BLaER1 (cell line): Measurements from ENCODE around the gene LPCAT3.

Source experiments
- H3K27ac ChIP-seq: shearing (Covaris generic); formaldehyde crosslinking; 2 replicates; pipeline ENCODE4 v1.8.1; 2022
- H3K27me3 ChIP-seq: shearing (Covaris generic); formaldehyde crosslinking; 2 replicates; pipeline ENCODE4 v1.8.1; 2022
- H3K36me3 ChIP-seq: shearing (Covaris generic); formaldehyde crosslinking; 2 replicates; pipeline ENCODE4 v1.8.1; 2022
- H3K4me1 ChIP-seq: shearing (Covaris generic); formaldehyde crosslinking; 2 replicates; pipeline ENCODE4 v1.8.1; 2022
- H3K4me2 ChIP-seq: shearing (Covaris generic); formaldehyde crosslinking; 2 replicates; pipeline ENCODE4 v1.8.1; 2022
- H3K4me3 ChIP-seq: shearing (Covaris generic); formaldehyde crosslinking; 2 replicates; pipeline ENCODE4 v1.8.1; 2022
- H3K9ac ChIP-seq: shearing (Covaris generic); formaldehyde crosslinking; 2 replicates; pipeline ENCODE4 v1.8.1; 2022
- H3K9me3 ChIP-seq: shearing (Covaris generic); formaldehyde crosslinking; 2 replicates; pipeline ENCODE4 v1.8.1; 2022
- H4K20me1 ChIP-seq: shearing (Covaris generic); formaldehyde crosslinking; 2 replicates; pipeline ENCODE4 v1.8.1; 2022
- Cebpa-rat ChIP-seq: shearing (Covaris generic); IDR thresholded peaks from 2 replicates; pipeline ENCODE4 v1.8.1; 2022

Gene LPCAT3

DNA sequence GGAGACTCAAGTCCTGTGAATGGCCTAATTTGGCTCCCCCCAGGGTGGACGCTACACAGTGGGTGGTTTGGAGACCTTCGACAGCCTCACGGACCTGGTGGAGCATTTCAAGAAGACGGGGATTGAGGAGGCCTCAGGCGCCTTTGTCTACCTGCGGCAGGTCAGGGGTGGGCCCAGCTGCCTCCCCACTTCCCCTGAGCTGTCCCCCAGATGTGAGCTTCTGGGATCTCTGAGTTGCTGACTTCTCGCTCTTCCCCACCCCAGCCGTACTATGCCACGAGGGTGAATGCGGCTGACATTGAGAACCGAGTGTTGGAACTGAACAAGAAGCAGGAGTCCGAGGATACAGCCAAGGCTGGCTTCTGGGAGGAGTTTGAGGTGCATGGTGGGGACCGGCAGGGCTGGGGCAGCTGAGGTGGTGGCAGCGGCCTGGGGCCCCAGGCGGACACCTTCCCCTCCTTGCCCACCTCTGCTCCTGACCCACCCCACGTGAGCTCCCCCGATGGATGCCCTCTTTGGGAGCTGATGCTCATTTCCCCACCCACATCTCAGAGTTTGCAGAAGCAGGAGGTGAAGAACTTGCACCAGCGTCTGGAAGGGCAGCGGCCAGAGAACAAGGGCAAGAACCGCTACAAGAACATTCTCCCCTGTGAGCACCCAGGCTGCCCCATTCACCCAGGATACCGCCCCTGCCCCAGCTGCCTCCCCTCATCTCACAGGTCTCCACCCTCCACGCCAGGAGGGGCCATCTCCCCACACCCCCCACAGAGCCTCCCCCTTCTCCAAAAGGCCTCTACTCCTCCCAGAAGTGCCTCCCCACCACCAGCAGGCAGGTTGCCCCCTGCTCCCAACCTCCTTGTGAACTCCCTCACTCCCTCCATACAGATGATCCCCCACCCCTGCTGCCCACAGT is 62.9 kb downstream of the LPCAT3 start:
- peaks cover 46% of the 10 kb centered on the region for H3K36me3 ChIP-seq
- H3K4me1 ChIP-seq, result peaks cover 83% of the 10 kb centered on the region
- peak overlapping the region; percentile 91 for H3K27ac ChIP-seq
- no peak for TF ChIP-seq Cebpa-rat
- H3K4me3 ChIP-seq, result peak overlapping the region; percentile 91
- H3K4me2 ChIP-seq, result peak overlapping the region; percentile 91
- H3K9me3 ChIP-seq, result no peaks in the 10 kb centered on the region
- peak overlapping the region; percentile 93 for H3K9ac ChIP-seq
- H4K20me1 ChIP-seq, result no peaks in the 10 kb centered on the region
- H3K27me3 ChIP-seq, result no peaks in the 10 kb centered on the region

DNA sequence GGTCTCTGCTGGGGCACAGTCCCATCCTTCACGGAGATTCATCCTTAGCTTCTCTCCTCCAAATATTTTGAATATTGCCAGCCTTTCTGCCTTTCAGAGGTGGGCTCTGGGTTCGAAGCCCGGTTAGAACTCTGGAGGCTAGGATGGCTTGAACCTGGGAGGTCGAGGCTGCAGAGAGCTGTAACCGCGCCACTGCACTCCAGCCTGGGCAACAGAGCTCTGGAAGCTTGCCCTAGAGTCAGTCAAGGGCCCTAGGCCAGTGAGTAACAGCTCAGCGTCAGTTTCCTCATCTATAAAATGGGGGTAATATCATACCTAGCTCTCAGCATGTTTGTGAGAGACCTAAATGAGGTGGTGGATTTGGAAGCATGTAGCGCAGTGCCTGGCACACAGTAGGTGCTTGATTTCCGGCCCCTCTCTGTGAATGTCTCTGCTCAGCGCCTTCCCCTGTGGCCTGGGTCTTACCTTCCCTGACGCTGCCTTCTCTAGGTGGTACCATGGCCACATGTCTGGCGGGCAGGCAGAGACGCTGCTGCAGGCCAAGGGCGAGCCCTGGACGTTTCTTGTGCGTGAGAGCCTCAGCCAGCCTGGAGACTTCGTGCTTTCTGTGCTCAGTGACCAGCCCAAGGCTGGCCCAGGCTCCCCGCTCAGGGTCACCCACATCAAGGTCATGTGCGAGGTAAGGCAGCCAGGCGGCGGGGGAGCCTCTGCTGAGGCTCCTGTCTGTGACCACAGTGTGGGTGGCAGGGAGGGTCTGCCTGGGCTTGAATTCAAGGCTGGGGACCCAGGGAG is 63.8 kb downstream of the LPCAT3 start:
- Histone ChIP-seq H3K4me3 (peak overlapping the region; percentile 91), H3K36me3 (peaks cover 42% of the 10 kb centered on the region), H3K9ac (peak overlapping the region; percentile 93), H3K4me2 (peak overlapping the region; percentile 91), H4K20me1 (no peaks in the 10 kb centered on the region), H3K27me3 (no peaks in the 10 kb centered on the region), H3K27ac (peak overlapping the region; percentile 91), H3K9me3 (no peaks in the 10 kb centered on the region), H3K4me1 (peaks cover 83% of the 10 kb centered on the region)
- no peak for TF ChIP-seq Cebpa-rat

DNA sequence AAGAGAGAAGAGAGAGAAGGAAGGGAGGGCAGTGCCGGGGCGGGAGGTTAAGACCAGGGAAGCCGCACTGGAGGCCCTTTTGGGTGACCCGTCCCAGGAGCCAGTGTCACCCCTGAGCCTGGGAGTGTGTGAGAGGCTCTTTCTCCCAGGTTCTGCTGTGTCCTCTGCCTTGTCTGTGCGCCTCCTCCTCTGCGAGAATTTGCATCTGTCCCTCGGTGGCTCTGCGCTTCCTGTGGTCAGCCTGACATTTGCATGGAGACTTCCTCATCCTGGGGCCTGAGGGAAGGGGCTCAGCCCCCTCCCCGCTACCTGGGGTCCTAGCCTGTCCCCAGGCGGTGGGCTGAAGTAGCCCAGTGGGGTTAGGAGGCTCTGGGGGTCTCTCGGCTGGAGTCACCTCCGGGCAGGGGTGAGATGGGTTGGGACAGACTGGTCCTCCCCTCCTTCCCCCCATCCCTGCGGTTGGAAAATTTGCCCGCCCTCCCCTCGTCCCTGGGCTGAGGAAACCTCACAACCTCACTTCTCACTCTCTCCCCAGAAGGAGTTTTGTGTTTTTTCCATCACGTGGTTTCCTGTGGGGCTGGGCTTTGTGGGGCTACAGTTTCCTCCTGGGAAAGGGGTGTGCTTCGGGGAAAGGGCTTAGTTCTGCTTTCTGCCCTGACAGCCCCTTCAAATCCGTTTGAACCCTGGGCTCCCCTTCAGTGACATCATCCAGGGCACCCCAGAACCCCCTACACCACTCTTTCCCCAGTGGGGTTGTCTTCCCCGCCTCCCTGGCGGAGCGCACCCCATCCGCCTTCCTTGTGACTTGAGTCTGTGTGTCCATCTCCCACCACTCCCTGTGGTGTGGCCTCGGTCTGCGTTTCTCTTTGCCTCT is 64.6 kb downstream of the LPCAT3 start:
- peaks cover 42% of the 10 kb centered on the region for H3K36me3 ChIP-seq
- no peaks in the 10 kb centered on the region for H3K9me3 ChIP-seq
- peak overlapping the region; percentile 91 for H3K4me2 ChIP-seq
- H3K4me3 ChIP-seq, result peak overlapping the region; percentile 91
- no peak for TF ChIP-seq Cebpa-rat
- no peaks in the 10 kb centered on the region for H3K27me3 ChIP-seq
- no peaks in the 10 kb centered on the region for H4K20me1 ChIP-seq
- peak overlapping the region; percentile 91 for H3K27ac ChIP-seq
- peak overlapping the region; percentile 93 for H3K9ac ChIP-seq
- H3K4me1 ChIP-seq, result peaks cover 85% of the 10 kb centered on the region

DNA sequence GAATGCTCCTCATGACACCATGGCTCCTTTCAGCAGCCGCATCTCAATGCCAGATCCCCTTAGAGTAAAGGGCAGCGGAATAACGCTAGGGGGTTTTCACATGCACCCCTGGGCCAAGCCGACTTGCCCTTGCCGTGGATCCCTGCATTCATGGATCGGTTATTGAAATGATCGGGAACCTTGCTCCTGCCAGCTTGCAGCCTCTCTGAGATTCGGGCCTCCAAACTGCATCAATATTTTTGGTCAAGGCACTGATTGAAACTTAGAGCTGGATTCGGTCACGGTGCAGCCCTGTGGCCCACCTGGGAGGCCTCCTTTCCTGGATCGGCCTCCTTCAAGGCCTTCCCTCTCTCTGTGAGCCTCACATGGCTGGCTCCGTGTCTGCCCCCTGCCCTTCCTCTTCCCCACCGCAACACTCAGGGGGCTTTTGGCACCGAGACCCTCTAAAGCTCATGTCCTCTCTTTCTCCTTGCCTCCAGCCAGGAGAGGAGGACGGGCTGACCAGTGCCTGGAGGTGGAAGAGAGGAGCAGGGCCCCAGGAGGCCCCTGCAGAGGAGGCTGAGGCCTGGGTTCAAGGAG is 65.3 kb downstream of the LPCAT3 start:
- no peaks in the 10 kb centered on the region for H4K20me1 ChIP-seq
- peak overlapping the region; percentile 91 for H3K4me2 ChIP-seq
- H3K27me3 ChIP-seq, result no peaks in the 10 kb centered on the region
- no peak for TF ChIP-seq Cebpa-rat
- H3K9me3 ChIP-seq, result no peaks in the 10 kb centered on the region
- peak overlapping the region; percentile 93 for H3K9ac ChIP-seq
- peaks cover 35% of the 10 kb centered on the region for H3K36me3 ChIP-seq
- peak overlapping the region; percentile 91 for H3K4me3 ChIP-seq
- H3K4me1 ChIP-seq, result peaks cover 85% of the 10 kb centered on the region
- peak overlapping the region; percentile 91 for H3K27ac ChIP-seq

DNA sequence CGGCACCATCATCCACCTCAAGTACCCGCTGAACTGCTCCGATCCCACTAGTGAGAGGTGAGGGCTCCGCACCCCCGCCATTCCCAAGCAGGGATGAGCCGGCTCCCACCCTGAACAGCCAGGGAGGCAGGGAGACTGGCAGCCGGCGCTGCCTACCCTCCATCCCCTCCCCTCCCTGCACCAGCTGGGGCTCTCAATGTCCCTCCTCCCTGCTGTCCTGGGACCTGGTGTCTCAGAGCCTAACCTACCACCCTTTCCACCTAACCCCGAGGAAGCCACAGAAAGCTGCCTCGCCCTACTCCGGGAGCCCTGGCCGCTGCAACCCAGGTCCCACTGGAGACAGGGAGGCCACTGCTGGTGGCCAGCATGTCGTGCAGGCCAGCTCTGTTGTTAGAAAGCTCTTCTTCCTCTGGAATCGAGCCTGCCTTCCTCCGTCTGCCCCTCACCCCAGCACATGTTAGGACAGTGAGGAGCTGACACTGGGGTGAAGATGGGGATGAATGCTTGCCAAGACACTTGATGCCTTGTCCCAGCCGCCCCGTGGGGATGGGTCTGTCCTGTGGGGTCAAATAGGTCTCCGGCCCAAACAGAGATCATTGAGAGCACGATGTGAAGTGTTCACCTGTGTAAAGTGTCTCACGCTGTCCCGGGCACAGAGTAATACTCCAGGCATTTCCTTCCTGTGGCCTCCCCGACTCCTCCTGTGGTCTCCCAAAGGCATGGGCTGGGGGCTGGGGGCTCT is 66.0 kb downstream of the LPCAT3 start:
- Histone ChIP-seq H3K27ac (peak overlapping the region; percentile 91), H3K9ac (peak overlapping the region; percentile 93), H3K36me3 (peaks cover 30% of the 10 kb centered on the region), H3K4me2 (peak overlapping the region; percentile 91), H3K27me3 (no peaks in the 10 kb centered on the region), H3K9me3 (no peaks in the 10 kb centered on the region), H3K4me3 (peak overlapping the region; percentile 91), H3K4me1 (peaks cover 85% of the 10 kb centered on the region), H4K20me1 (no peaks in the 10 kb centered on the region)
- no peak for TF ChIP-seq Cebpa-rat

DNA sequence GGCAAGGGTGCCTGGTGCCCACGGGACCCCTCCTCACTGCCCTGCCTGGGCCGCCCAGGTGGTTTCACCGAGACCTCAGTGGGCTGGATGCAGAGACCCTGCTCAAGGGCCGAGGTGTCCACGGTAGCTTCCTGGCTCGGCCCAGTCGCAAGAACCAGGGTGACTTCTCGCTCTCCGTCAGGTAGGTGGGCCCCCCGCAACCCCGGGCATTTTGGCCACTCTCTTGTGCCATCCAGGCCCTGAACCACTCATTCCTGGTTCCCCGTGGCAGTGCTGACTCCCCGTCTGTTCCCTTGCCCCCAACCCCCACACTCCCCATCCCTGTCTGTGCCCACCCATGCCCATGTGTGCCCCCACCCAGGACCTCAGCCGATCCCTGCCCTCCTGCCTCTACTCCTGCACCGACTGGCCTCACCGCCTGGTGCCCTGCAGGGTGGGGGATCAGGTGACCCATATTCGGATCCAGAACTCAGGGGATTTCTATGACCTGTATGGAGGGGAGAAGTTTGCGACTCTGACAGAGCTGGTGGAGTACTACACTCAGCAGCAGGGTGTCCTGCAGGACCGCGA is 66.6 kb downstream of the LPCAT3 start:
- H3K4me3 ChIP-seq, result peak overlapping the region; percentile 91
- peak overlapping the region; percentile 91 for H3K4me2 ChIP-seq
- no peaks in the 10 kb centered on the region for H3K27me3 ChIP-seq
- H3K27ac ChIP-seq, result peak overlapping the region; percentile 91
- no peak for TF ChIP-seq Cebpa-rat
- H3K9me3 ChIP-seq, result no peaks in the 10 kb centered on the region
- no peaks in the 10 kb centered on the region for H4K20me1 ChIP-seq
- peaks cover 85% of the 10 kb centered on the region for H3K4me1 ChIP-seq
- peaks cover 23% of the 10 kb centered on the region for H3K36me3 ChIP-seq
- H3K9ac ChIP-seq, result peak overlapping the region; percentile 93

DNA sequence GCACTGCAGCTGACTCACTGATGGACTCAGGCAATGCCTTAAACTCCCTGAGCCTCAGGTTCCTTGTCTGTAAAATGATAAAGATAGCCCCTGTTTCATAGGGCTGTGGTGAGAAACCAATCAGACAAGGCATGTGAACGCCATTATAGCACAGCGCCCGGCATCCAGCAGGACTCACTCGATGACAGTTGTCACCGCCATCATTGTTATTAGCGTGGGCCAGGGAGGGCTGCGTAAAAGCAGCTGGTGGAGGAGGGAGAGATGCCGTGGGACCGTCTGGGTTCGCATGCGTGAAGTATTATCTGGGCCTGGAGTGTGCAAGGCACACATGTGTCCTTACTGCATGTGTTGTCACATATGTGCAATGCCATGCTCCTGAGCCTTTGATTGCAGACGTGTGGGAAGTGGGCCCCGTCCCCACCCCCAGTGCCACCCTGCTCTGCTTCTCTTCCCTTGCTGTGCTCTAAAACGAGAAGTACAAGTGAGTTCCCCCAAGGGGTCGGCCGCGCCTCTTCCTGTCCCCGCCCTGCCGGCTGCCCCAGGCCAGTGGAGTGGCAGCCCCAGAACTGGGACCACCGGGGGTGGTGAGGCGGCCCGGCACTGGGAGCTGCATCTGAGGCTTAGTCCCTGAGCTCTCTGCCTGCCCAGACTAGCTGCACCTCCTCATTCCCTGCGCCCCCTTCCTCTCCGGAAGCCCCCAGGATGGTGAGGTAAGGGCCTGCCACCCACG is 67.3 kb downstream of the LPCAT3 start, which contains the start of gene PTPN6:
Gene PTPN6 (plus strand): TSS at position 546 of the 730 bp plus-strand sequence. CDS start 157 bp downstream, at position 703.
- peak within 1 kb of the TSS; percentile 91 for H3K4me3 ChIP-seq
- H3K27ac ChIP-seq, result peak within 1 kb of the TSS; percentile 91
- H3K9ac ChIP-seq, result peak within 1 kb of the TSS; percentile 93
- H3K36me3 ChIP-seq, result peaks cover 17% of the 10 kb centered on the region
- no peak for TF ChIP-seq Cebpa-rat
- no peaks in the 10 kb centered on the region for H3K9me3 ChIP-seq
- peak within 1 kb of the TSS; percentile 91 for H3K4me2 ChIP-seq
- H3K4me1 ChIP-seq, result peaks cover 85% of the 10 kb centered on the region
- no peaks in the 10 kb centered on the region for H3K27me3 ChIP-seq
- no peaks in the 10 kb centered on the region for H4K20me1 ChIP-seq

DNA sequence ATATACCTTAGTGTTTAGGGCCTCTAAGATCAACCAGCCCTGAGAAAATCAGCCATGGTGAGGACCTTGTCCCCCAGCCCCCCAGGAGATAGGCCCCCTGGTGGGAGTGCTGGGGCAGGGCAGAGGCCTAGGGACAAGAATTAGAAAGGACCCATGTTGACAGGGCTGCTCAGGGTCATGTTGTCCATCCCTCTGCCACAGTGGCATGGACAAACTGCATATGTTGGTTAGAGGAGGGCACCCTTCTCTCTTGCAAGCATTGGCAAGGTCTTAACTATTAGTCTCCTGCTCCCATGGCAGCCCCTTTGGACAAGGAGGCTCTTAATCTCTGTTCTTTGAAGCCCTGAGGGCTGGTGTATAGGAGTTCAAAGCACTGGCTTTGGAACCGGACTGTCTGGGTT is 67.9 kb downstream of the LPCAT3 start:
- peaks cover 17% of the 10 kb centered on the region for H3K36me3 ChIP-seq
- peak overlapping the region; percentile 93 for H3K9ac ChIP-seq
- H3K27ac ChIP-seq, result peak overlapping the region; percentile 91
- H3K4me1 ChIP-seq, result peaks cover 85% of the 10 kb centered on the region
- peak overlapping the region; percentile 91 for H3K4me3 ChIP-seq
- H3K27me3 ChIP-seq, result no peaks in the 10 kb centered on the region
- H4K20me1 ChIP-seq, result no peaks in the 10 kb centered on the region
- TF ChIP-seq Cebpa-rat, result no peak
- H3K4me2 ChIP-seq, result peak overlapping the region; percentile 91
- no peaks in the 10 kb centered on the region for H3K9me3 ChIP-seq
